NCI-H2081 (cell line): Measurements from ENCODE around the gene MARCHF11.

ENCODE experiments used
- DNase-seq, 2 experiments: peaks; one replicate each; lab custom pipeline; 2025; lab: John Stamatoyannopoulos, UW

The MARCHF11 gene, protein sequence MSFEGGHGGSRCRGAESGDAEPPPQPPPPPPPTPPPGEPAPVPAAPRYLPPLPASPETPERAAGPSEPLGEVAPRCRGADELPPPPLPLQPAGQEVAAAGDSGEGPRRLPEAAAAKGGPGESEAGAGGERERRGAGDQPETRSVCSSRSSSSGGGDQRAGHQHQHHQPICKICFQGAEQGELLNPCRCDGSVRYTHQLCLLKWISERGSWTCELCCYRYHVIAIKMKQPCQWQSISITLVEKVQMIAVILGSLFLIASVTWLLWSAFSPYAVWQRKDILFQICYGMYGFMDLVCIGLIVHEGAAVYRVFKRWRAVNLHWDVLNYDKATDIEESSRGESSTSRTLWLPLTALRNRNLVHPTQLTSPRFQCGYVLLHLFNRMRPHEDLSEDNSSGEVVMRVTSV

GRCh38 chr5:16179511-16179935, at the start of gene MARCHF11:
Gene MARCHF11, minus strand, starts transcription at chr5:16179791. Its CDS starts 216 bp downstream, at chr5:16179575.
- peak; percentile 86 to 91 for DNase-seq

GRCh38 chr5:16225927-16226326, 46.3 kb upstream of the MARCHF11 start:
- no peak for DNase-seq

DNA sequence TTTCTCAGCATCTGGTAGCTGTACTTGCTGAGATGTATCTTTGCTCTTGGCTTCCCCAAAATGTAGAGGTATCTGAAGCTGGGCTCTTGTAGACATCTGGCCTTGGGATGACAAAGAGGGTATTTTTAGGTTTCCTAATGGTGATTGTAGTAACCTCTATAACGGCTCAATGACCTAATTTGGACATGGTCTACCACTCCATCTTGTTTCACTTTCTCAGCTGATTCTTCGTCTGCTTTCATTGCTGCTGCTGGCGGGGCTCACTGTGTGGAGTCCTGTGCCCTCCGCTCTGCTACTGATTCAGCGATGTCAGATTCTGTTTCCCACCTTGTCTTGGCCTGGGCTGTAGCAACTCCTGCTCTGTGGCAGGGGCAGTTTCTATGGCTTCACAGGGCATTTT, 12.7 kb upstream of the MARCHF11 start:
- DNase-seq: no peak

DNA sequence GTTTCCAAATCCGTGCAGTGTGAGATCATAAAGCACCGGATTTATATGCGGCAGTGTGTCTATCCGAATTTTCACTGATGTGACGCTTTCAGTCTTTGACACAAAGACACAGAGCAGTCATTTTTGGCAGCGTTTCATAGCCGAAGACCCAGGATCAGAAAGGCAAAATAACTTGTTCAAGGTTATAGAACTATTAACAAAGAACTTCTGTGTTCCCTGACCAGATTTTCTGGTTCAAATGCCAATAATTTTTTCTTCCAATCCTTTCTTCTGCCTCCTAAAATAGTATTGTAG, 1.1 kb upstream of the MARCHF11 start:
- no peak for DNase-seq

GRCh38 chr5:16179936-16180788, 571 bp upstream of the MARCHF11 start:
- no peak for DNase-seq

DNA sequence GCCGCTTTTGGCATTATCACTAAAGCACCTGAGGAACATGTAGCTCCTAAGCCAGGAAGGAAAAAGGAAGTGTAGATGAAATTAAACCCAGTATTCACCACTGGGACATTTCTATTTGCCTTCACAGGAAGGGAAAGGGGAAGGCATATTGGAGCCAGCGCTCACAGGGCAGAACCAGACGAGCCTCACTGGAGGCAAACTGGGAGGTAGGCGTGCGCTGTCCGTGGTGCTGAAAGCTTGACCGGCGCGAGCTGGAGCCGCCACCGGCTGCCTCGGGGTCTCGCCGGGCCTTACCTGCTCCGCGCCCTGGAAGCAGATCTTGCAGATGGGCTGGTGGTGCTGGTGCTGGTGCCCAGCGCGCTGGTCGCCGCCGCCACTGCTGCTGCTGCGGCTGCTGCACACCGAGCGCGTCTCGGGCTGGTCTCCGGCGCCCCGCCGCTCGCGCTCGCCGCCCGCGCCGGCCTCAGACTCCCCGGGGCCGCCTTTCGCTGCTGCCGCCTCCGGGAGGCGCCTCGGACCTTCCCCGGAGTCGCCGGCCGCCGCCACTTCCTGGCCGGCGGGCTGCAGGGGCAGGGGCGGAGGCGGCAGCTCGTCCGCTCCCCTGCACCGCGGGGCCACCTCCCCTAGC, 732 bp downstream of the MARCHF11 start:
- DNase-seq: peak; percentile 71 to 85

DNA sequence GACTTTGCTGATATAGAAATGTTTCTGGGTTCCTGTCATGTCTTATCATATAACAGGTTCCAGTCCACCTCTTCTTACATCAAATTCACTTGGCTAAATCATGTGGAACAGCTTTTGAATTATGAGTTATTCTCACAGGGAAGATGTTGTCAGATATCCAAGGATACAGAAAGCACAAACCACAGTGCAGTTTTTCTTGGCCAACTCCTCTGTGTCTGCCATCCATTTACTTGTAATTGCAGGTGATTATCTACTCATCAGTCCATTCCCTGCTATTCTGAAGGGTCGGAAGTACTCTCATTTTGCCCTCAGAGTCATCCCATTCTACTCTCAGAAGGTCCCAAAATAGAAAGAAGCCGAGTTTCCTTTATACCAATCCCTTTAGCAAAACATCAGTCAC, 10.0 kb downstream of the MARCHF11 start:
- DNase-seq: peak; percentile 26 to 79

DNA sequence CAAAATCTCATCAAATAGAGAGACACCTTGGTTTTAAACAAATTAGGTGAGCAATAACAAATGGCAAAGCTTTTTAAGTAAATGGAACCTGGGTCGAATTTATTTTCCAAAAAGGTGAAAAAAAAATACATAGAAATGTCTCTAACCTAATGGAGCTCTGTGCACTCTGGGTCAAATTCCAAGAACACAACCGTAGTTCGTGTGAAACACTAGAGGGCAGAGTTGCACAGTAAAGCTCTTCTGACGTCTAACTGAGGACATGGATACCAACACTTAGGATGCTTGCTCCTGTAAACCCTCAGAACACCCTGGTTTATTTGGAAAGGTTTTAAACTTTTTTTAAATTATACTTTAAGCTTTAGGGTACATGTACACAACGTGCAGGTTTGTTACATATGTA, 18.9 kb downstream of the MARCHF11 start:
- DNase-seq: peak; percentile 86 to 90

DNA sequence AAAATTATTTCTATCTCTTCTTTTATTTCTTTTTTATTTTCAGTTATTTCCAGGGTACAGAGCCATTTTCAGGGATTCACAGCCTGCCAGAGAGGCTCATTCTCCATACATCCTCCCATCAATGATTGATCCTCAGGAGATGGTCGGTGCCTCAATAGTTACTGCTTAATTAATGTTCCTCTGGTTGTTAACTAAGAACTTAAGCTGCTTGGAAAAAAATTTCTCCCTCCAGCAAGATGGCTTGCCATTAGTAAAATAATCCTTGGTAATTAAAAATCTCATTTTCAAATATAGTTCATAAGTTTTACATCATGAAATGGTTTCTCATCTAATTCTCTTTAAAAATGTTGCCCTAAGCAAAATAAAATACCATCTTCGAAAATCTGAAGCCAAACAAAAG, 20.0 kb downstream of the MARCHF11 start:
- DNase-seq: no peak

DNA sequence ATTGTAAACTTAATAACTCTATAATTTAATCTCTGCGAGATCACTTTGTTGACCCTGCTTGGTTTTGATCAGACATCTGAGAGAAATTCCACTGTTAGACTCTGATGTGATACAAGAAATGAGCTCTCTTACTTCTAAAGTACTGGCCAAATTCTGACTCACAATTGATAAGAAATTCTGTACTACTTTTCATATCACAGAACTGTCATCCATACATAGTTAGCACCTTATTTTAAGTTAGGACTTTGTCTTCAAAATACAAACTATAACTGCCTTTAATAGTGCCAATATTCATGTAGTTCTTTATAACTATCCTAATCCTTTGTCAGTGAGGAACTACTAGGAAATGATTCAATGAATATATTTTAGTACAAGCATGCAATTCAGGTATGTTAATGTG, 23.4 kb downstream of the MARCHF11 start:
- no peak for DNase-seq

DNA sequence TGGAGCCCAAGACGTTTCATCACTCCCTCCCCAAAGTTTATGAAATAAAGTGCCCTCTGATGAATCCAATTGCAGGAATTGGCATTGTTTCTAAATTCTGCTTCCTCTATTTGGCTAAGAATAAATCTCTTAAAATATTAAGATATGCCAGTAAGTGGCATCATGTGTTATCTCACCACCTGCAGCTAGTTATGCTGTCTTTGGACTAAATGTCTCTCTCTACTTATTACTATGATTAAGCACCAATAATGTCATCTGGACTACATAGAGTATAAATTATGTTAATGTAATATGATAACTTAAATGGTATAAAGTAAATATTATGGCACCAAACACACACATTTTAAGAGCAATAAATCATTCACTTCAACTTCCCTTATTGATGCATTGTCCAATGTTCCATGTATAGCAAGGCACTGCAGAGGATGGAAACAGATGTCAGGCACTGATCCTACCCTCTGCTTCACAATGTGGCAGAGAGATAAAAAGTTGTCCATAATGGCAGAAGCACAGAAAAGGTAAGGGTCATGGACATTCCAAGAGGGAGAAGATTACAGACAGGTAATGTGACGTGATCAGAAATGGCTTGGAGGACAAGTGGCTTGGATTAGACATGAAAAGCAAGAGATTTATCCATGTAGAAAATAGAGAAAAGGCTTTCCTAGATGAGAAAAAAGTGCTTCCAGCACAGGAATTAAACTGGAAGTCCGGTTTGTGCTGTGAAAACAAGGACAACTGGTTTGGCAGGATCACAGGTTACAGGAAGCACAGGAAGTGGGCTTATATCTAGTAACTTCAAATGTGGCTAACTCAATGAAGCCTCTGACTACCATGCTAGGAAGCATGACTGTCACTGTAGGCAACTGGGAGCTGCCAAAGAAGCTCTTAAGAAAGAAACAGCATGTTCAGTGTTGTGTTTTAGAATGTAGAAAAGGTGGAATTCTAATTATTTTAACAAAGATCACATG, 26.7 kb downstream of the MARCHF11 start:
- DNase-seq: peak; percentile 64 to 94

DNA sequence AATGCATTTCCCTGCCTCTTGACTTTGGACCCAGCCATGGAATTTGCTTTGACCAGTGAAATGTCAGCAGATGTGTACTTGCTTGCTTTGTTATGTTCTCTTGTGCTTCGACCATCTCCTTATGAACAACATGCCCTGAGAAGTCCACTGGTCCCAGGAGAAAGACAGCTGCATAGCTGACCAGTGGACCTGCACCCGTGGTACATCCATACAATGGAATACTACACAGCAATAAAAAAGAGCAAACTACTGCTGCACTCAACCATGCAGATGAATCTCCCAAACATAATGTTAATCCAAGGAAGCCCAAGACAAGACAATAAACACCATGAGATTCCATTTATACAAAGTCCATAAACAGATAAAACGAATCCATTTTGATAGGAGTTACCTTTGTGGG, 30.0 kb downstream of the MARCHF11 start:
- DNase-seq: no peak

DNA sequence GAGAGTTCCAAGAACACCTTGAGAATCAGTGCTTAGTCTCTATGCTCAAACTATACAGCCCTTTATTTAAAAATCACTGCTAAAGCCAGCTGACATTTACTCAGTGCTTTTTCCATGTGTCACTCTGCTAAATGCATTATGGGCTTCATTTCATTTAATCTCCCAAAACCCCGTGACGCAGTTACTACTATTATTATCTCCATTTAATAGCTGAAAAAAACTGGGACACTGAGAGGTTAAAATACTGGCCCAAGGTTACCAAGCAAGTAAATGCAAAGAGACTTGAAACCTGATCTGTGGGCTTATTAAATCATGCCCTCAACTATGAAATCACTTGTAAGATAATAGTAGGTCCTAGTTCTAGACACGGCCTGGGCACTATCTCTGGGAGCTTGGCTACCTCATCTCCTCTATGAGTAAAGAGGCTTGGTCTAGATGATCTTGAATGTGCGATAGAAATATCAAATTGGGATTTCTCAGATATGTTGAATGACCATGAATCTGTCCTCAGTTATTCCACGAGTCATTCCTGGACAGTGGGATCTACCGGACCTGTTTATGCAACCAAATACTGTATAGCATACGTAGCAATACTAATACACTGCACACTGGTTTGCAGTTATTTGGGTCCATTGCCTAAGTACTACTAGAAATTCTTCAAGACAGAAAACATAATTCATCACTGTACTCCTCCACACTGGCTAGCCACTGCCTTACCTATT, 32.3 kb downstream of the MARCHF11 start:
- no peak for DNase-seq

- no peak for DNase-seq
Observed at GRCh38 chr5:16144416-16144815, 35.2 kb downstream of the MARCHF11 start.

DNA sequence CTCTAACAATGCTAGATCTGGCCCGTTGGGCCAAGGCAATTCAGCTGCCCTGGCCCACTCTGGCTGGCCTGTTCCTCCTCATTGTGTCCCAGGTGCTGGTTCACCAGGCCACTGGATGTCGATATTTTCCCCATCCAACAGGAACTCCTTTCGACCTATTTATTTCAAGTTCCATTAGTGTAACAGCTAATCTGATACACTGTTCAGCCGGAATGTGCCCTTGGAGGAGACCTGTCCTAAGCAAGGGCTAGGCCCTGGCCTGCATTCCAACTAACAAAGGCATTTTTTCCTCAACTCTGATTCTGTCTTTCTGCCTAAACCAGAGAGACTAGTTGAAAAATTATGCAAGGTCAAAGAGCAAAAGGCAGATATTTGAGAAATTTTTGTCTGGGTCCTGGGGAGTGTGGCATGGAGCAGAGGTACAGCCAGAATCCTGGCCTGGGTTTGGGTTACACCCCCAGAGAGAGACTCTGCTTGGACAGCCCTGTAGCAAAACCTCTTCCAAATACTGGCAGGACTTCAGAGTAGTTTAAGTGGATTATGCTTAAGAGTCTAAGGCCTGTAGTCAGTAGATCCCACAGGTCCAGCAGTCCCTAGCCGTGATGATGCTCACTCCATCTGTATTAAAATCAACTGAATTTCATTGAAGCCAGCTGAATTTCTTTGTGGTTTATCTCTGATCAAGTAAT, 36.1 kb downstream of the MARCHF11 start:
- no peak for DNase-seq

- DNase-seq: no peak
Observed at GRCh38 chr5:16140944-16141343, 38.6 kb downstream of the MARCHF11 start.

DNA sequence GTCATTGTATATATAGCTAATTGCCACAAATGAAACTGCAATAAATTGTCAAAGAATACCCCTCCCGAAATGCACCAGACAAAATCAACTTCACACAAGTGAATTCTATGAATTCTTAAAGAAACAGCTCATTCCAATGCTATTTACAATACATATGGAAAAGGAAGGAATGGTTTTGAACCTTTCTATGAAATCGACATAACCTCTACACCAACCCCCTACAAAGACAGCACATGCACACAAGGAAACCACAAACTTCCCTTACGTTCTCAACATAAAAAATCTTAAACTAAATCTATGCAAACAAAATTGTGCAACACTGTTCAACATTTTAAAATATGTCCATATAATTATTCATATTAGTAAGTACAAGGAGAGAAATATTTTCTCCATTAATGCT, 39.2 kb downstream of the MARCHF11 start:
- no peak for DNase-seq

- DNase-seq: peak in 1 of 2 experiments; percentile 23
Observed at GRCh38 chr5:16137177-16137576, 42.4 kb downstream of the MARCHF11 start.

GRCh38 chr5:16135506-16135905, 44.1 kb downstream of the MARCHF11 start:
- DNase-seq: no peak

GRCh38 chr5:16135003-16135402, 44.6 kb downstream of the MARCHF11 start:
- peak; percentile 87 to 97 for DNase-seq
